Measurements from ENCODE around the gene ARVCF. TPM values are rescaled to one million over a fixed set of nuclear protein-coding genes. Genes with fewer than 3 reads are reported as not detected.

ARVCF gene
- total and polyA plus RNA-seq, 2 donors (not counting 1 experiment from before 2014, with no cell fraction given), result 2.2 to 6.7 TPM

- no peak for ATAC-seq (ENCODE audit: low read depth)
- H3K4me1 ChIP-seq (ENCODE audit: control insufficient read depth in 2 of 2, insufficient read depth in 2 of 2, low read length in 2 of 2), result no peaks in the 10 kb centered on the region
- CTCF ChIA-PET, result interaction anchor here (0.7 to 1.1 kb wide), 2 partner anchors 274 to 1101 kb away, joined by 3 read pairs; no protein-coding TSS in a partner anchor
- peaks cover 1 to 9% (median 8%) of the 10 kb centered on the region in 3 donors for H3K9me3 ChIP-seq (ENCODE audit: control extremely low read depth in 1 of 3, control insufficient read depth in 2 of 3, insufficient read depth in 1 of 3, low read length in 2 of 3)
- no peaks in the 10 kb centered on the region for H3K36me3 ChIP-seq (replicated peaks in 1 of 2; ENCODE audit: control extremely low read depth in 1 of 2, control insufficient read depth in 1 of 2, extremely low read depth in 1 of 2, insufficient read depth in 2 of 2, low read length in 1 of 2)
- DNase-seq, result no peak
- peaks cover 4% of the 10 kb centered on the region for H3K9me3 Mint-ChIP-seq (ENCODE audit: insufficient read depth)
- POLR2A ChIA-PET, result no interaction called here
- no peak overlapping the region for H3K27ac Mint-ChIP-seq
- TF ChIP-seq CTCF (IDR thresholded peaks at IDR 0.05) (no peak), EZH2 (IDR thresholded peaks at IDR 0.05; ENCODE audit: borderline replicate concordance, insufficient read depth, low read depth, low read length, poor library complexity, severe bottlenecking) (no peak)
- no CpG with 5 or more reads among the region's 3 CpGs for WGBS (ENCODE audit: insufficient coverage)
- intact Hi-C loops (cut with micrococcal nuclease), result no loop called here
- H3K27me3 Mint-ChIP-seq, result no peaks in the 10 kb centered on the region
- no peaks in the 10 kb centered on the region for H3K79me2 ChIP-seq (ENCODE audit: control insufficient read depth, insufficient read depth, low read length)
- no peak overlapping the region for H3K9ac ChIP-seq (ENCODE audit: low read length)
- no peaks in the 10 kb centered on the region for H4K20me1 ChIP-seq (ENCODE audit: control insufficient read depth, insufficient read depth, low read length, poor library complexity, severe bottlenecking)
- no peak overlapping the region for H3K4me3 Mint-ChIP-seq
- H3K4me3 ChIP-seq (ENCODE audit: control extremely low read depth in 1 of 5, extremely low read depth in 1 of 5, insufficient read depth in 1 of 5, low read depth in 2 of 5, low read length in 4 of 5), result no peak overlapping the region
- no peaks in the 10 kb centered on the region for H3K4me1 Mint-ChIP-seq
- no peak overlapping the region for H2AFZ ChIP-seq (ENCODE audit: insufficient read depth, low read depth, low read length, poor library complexity, severe bottlenecking)
- H3K27ac ChIP-seq (ENCODE audit: low read length in 2 of 2), result no peak overlapping the region
- no peaks in the 10 kb centered on the region for H3K27me3 ChIP-seq (replicated peaks in 1 of 4; ENCODE audit: control extremely low read depth in 1 of 4, control insufficient read depth in 3 of 4, insufficient read depth in 4 of 4, low read length in 3 of 4)
- no peak overlapping the region for H3K4me2 ChIP-seq (replicated peaks; ENCODE audit: low read depth, low read length, poor library complexity, severe bottlenecking)
Observed at GRCh38 chr22:20004464-20004863, 12.2 kb downstream of the ARVCF start.

GRCh38 chr22:20003304-20003703 is 13.3 kb downstream of the ARVCF start:
- H3K9me3 Mint-ChIP-seq (ENCODE audit: insufficient read depth), result peaks cover 4% of the 10 kb centered on the region
- H3K27me3 Mint-ChIP-seq, result no peaks in the 10 kb centered on the region
- H3K9ac ChIP-seq (ENCODE audit: low read length), result no peak overlapping the region
- WGBS (ENCODE audit: insufficient coverage), result no CpG with 5 or more reads among the region's 1 CpG
- ATAC-seq (ENCODE audit: low read depth) (no peak), DNase-seq (no peak)
- peaks cover 1 to 9% (median 8%) of the 10 kb centered on the region in 3 donors for H3K9me3 ChIP-seq (ENCODE audit: control extremely low read depth in 1 of 3, control insufficient read depth in 2 of 3, insufficient read depth in 1 of 3, low read length in 2 of 3)
- no peak overlapping the region for H3K27ac ChIP-seq (ENCODE audit: low read length in 2 of 2)
- no peak for TF ChIP-seq EZH2 (IDR thresholded peaks at IDR 0.05; ENCODE audit: borderline replicate concordance, insufficient read depth, low read depth, low read length, poor library complexity, severe bottlenecking)
- no peak for TF ChIP-seq CTCF (IDR thresholded peaks at IDR 0.05)
- POLR2A ChIA-PET, result no interaction called here
- H3K4me1 ChIP-seq (ENCODE audit: control insufficient read depth in 2 of 2, insufficient read depth in 2 of 2, low read length in 2 of 2), result no peaks in the 10 kb centered on the region
- no peak overlapping the region for H3K4me3 ChIP-seq (ENCODE audit: control extremely low read depth in 1 of 5, extremely low read depth in 1 of 5, insufficient read depth in 1 of 5, low read depth in 2 of 5, low read length in 4 of 5)
- no peak overlapping the region for H3K27ac Mint-ChIP-seq
- no peaks in the 10 kb centered on the region for H3K4me1 Mint-ChIP-seq
- no peaks in the 10 kb centered on the region for H3K36me3 ChIP-seq (replicated peaks in 1 of 2; ENCODE audit: control extremely low read depth in 1 of 2, control insufficient read depth in 1 of 2, extremely low read depth in 1 of 2, insufficient read depth in 2 of 2, low read length in 1 of 2)
- no peak overlapping the region for H3K4me3 Mint-ChIP-seq
- no peaks in the 10 kb centered on the region for H3K79me2 ChIP-seq (ENCODE audit: control insufficient read depth, insufficient read depth, low read length)
- H3K4me2 ChIP-seq (replicated peaks; ENCODE audit: low read depth, low read length, poor library complexity, severe bottlenecking), result no peak overlapping the region
- intact Hi-C loops (cut with micrococcal nuclease), result no loop called here
- H4K20me1 ChIP-seq (ENCODE audit: control insufficient read depth, insufficient read depth, low read length, poor library complexity, severe bottlenecking), result no peaks in the 10 kb centered on the region
- CTCF ChIA-PET, result interaction anchor here (1.1 kb wide), 1 partner anchor 273 kb away, joined by 3 read pairs; no protein-coding TSS in a partner anchor
- H2AFZ ChIP-seq (ENCODE audit: insufficient read depth, low read depth, low read length, poor library complexity, severe bottlenecking), result no peak overlapping the region
- no peaks in the 10 kb centered on the region for H3K27me3 ChIP-seq (replicated peaks in 1 of 4; ENCODE audit: control extremely low read depth in 1 of 4, control insufficient read depth in 3 of 4, insufficient read depth in 4 of 4, low read length in 3 of 4)

All from B cell (primary cell).